K562 (cell line): Measurements from ENCODE around the gene SLMAP. TPM values are rescaled to one million over a fixed set of nuclear protein-coding genes. Genes with fewer than 3 reads are reported as not detected.

ENCODE experiments used
- HNRNPH1 ChIP-seq: fragments of 200-400 bp; formaldehyde crosslinking; optimal IDR thresholded peaks from 2 replicates; pipeline ENCODE3; 2017; ENCODE audit warnings: low read depth, mild to moderate bottlenecking, low read length, moderate library complexity
- NCOA6 ChIP-seq: fragments of 450-650 bp; IDR thresholded peaks from 2 replicates; pipeline ENCODE4 v1.6.1; 2017; ENCODE audit warnings: mild to moderate bottlenecking
- ZBTB40 ChIP-seq, 2 experiments: fragments of 450-650 bp in 1 of 2; sonication (generic) in 1 of 2; formaldehyde crosslinking in 1 of 2; IDR thresholded peaks; 2 replicates each; pipeline versions ENCODE4 v1.7.1 to v1.9.0; 2016 to 2022; ENCODE audit warnings: inconsistent platforms in 1 of 2, mild to moderate bottlenecking in 1 of 2, missing genetic modification reagents in 1 of 2
- ZNF695 ChIP-seq: fragments of 450-650 bp; formaldehyde crosslinking; IDR thresholded peaks from 2 replicates; pipeline ENCODE4 v1.4.0; 2020; ENCODE audit warnings: mild to moderate bottlenecking, moderate library complexity
- polyA plus RNA-seq, 8 experiments: library from polyadenylated mRNA; depleted of rRNA in 4 of 8; stranded (reverse) in 5 of 8; unstranded in 3 of 8; fragments of >200 nt; fragmentation: Nextera tagmentation in 2 of 8; fragmentation: Illumina TruSeq in 1 of 8; extraction: Ambion mirVana in 2 of 8; extraction: Trizol in 1 of 8; gene quantifications; 2 replicates each; pipeline versions ENCODE4 v1.2.1 to v1.2.3, GENCODE V29; 2011 to 2014; ENCODE audit warnings: inconsistent platforms in 1 of 8, missing spikeins in 1 of 8
- total RNA-seq, 7 experiments: library from RNA; depleted of rRNA in 6 of 7; stranded (reverse); fragments of >200 nt in 6 of 7; fragmentation: Illumina TruSeq in 2 of 7; extraction: Trizol in 2 of 7; gene quantifications; 2 replicates each; pipeline versions ENCODE4 v1.2.1 to v1.2.3, GENCODE V29; 2011 to 2021; ENCODE audit warnings: low replicate concordance in 1 of 7

SLMAP gene
- total and polyA plus RNA-seq, 9 of the 15 experiments (the other 6 are each of a cell fraction or from before 2014, with no cell fraction given) = 12.1 to 50.7 (median 28.3) TPM

GRCh38 chr3:57753016-57753415, 3.1 kb upstream of the SLMAP start (continued):
- no peak for TF ChIP-seq ZBTB40 (IDR thresholded peaks at IDR 0.05)
- no peak for TF ChIP-seq ZBTB40 (CRISPR knock-in tag; IDR thresholded peaks at IDR 0.05)
- TF ChIP-seq NCOA6 = no peak
- no peak for TF ChIP-seq HNRNPH1
- TF ChIP-seq ZNF695 (CRISPR knock-in tag) = no peak
- TF ChIP-seq, all 486 proteins: peak for 0
